ENCODE measurements around the gene FBF1.

DNA sequence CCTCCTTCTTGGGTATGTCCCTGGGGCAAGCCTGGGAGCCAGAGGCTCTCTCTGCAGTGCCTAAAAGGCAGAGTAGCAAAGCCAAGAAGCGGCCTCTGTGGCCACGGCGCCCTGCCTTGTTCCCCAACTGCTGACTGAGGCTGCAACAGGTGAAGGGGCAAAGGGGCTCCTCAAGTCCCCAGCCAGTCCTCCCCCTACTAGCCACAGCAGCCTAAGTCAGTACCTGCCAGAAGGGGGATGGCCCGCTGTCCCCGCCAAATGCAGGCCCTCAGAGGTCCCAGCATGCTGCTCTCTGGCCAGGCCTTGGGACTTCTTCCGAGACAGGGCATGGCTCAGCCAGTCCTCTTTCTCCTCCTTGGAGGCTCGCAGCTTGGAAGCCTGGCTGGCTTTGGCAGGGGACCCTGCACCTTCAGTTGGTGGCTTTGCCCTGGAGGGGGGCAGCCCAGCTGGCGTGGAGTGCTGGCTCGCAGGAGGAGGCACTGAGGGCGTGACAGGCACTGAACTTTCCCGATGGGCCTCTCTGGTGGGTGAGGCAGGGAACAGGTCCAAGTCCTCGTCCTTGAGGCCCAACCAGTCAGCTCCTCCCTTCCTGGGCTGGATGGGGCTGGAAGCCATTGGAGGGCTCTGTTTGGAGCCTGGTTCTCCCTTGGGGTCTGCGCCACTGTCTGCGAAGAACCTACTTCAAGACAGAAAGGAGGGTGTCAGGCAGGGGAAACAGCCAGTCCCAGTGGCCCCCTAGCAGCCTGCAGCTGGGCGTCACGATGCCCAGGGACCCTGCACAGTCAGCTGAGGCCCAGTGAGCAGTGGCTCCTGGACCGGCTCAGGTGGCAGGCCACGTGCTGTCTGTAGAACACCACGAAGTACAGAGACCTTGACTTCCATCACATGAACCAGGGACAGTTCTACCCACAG is 17.6 kb downstream of the FBF1 start:
- TF ChIP-seq POLR2A (IDR thresholded peaks at IDR 0.05) (no peak), CTCF (IDR thresholded peaks at IDR 0.05) (no peak)
